Dermis blood vessel endothelial cell (primary cell): ENCODE results near the gene UMOD. TPM values are rescaled to one million over a fixed set of nuclear protein-coding genes. Genes with fewer than 3 reads are reported as not detected.

Experiments
- DNase-seq: peaks from one replicate; pipeline ENCODE4 v3.0.0; 2010
- total RNA-seq: library from RNA; depleted of rRNA; stranded (reverse); fragments of >200 nt; gene quantifications from 2 replicates; pipeline ENCODE4 v1.2.3, GENCODE V29; 2014

Gene UMOD
- total RNA-seq, 1 donor from 2014 or later: not detected

DNA sequence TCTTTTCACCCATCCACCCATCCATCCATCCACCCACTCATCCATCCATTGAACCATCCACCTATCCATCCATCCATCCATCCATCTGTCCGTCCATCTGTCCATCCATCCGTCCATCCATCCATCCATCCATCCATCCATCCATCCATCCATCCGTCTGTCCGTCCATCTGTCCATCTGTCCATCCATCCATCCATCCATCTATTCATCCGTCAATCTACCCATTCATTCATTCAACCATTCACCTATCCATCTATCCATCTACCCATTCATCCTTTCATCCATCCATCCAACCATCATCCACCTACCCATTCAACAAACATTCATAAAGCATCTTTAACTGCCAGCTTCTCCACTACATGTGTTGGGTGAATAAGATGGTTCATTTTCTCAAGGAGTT lies 54.1 kb downstream of the UMOD start:
- DNase-seq: no peak

- DNase-seq: no peak
Observed at GRCh38 chr16:20291208-20292206, 61.0 kb downstream of the UMOD start.

DNA sequence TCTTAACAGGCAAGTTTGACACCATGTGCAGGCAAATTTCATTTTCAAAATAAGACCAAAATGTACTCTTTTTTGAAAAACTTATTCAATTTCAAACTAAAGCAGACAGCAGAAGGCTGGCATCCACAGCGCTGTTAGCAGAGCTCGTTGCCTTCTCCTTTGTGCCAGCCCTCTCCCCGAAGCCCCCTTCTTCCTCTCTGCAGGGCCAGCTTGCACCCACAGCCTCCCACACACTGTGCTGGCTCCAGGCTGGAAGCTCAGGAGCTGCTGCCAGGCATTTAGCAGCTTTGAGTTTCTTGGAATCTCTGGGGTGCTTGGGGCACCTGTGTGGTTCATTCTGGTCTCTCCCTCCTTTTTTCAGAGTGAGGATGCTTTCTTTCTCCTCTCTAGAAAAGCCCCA lies 62.9 kb downstream of the UMOD start:
- no peak for DNase-seq

DNA sequence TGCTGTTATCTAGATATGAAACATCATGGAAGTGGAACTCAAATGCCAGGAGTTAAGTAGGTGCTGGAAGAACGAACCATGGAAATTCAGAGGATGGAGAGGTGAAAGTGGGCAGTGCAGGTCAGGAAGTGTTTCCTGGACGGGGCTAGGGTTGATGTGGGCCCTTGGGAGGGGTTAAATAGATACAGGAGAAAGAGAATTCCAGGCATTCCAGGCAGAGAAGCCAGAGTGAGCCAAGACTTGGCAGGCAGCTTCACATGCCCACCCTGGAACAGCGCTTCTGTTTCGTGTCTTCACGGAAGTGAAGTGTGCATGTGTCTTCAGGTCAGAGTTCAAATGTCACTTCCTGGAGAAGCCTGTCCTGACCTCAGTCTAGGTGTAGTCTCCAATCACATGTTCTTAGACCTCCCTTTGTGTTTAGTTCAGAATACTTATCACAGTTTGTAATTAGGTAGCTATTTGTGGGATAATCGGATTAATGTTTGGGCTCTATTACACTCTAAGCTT lies 66.5 kb downstream of the UMOD start:
- no peak for DNase-seq

Other genes with a start within 250 kb of the UMOD start
- not detected in 2 replicates for gene GP2, start 25.2 kb downstream of the UMOD start, total RNA-seq
- not detected in 2 replicates for gene PDILT, start 52.0 kb upstream of the UMOD start, total RNA-seq
- 0.74 and 2.0 TPM in 2 replicates for gene ACSM5, start 56.8 kb upstream of the UMOD start, total RNA-seq
- gene ACSM2A, start 98.8 kb upstream of the UMOD start, total RNA-seq: under 0.01 TPM in 1 of 2 replicates, not detected in the other
- 0.19 and 0.34 TPM in 2 replicates for gene ACSM2B, start 223.7 kb upstream of the UMOD start, total RNA-seq